SK-N-SH (cell line): Measurements from ENCODE around the gene DMRT2. TPM values are rescaled to one million over a fixed set of nuclear protein-coding genes. Genes with fewer than 3 reads are reported as not detected.

Experiments used
- CTCF ChIA-PET: fragments of 300-600, 350-600 bp; formaldehyde crosslinking; extraction: SDS; loops from one replicate; lab custom pipeline; 2021; lab: Yijun Ruan, JAX
- POLR2A ChIA-PET: fragments of 350-600 bp; sonication (Branson Sonifier 250); formaldehyde crosslinking; extraction: SDS; loops from one replicate; lab custom pipeline; 2020; ENCODE audit warnings: antibody characterized with exemption, inconsistent platforms; lab: Yijun Ruan, JAX
- DNase-seq: peaks from one replicate; pipeline ENCODE4 v3.0.0; 2012
- H2AFZ ChIP-seq: fragments of 200-600 bp; sonication (generic); 2 replicates; pipeline ENCODE4 v1.8.1; 2016; ENCODE audit warnings: antibody characterized with exemption, mild to moderate bottlenecking, low read depth
- H3F3A ChIP-seq: fragments of 200-600 bp; sonication (generic); replicated peaks from 2 replicates; pipeline ENCODE3; 2016; ENCODE audit warnings: antibody characterized with exemption, mild to moderate bottlenecking; ENCODE audit not compliant: insufficient read depth
- H3K27ac ChIP-seq, 2 experiments: fragments of 200-500 bp in 1 of 2; fragments of 200-600 bp in 1 of 2; sonication (Bioruptor generic) in 1 of 2; sonication (generic), shearing (Covaris generic) in 1 of 2; 2 replicates each; pipeline versions ENCODE4 v1.5.1 to v1.6.1; 2014 to 2016; ENCODE audit warnings: low read depth in 2 of 2, inconsistent platforms in 1 of 2, low read length in 1 of 2, mild to moderate bottlenecking in 1 of 2, mixed read lengths in 1 of 2
- H3K27me3 ChIP-seq: fragments of 200-600 bp; sonication (generic), shearing (Covaris generic); 2 replicates; pipeline ENCODE4 v1.6.1; 2016; ENCODE audit warnings: mixed run types; ENCODE audit not compliant: insufficient read depth
- H3K36me3 ChIP-seq, 2 experiments: fragments of 200-500 bp in 1 of 2; fragments of 200-600 bp in 1 of 2; sonication (Bioruptor generic) in 1 of 2; sonication (generic) in 1 of 2; replicated peaks in 1 of 2; 2 replicates each; pipeline versions ENCODE3 to v1.5.1; 2014 to 2016; ENCODE audit warnings: low read length in 1 of 2, mild to moderate bottlenecking in 1 of 2; ENCODE audit not compliant: insufficient read depth in 2 of 2, control insufficient read depth in 1 of 2
- H3K4me1 ChIP-seq, 2 experiments: fragments of 200-500 bp in 1 of 2; fragments of 200-600 bp in 1 of 2; sonication (Bioruptor generic) in 1 of 2; sonication (generic), shearing (Covaris generic) in 1 of 2; 2 replicates each; pipeline versions ENCODE4 v1.5.1 to v1.6.1; 2014 to 2016; ENCODE audit warnings: low read depth in 1 of 2, low read length in 1 of 2, mixed run types in 1 of 2; ENCODE audit not compliant: insufficient read depth in 2 of 2, control insufficient read depth in 1 of 2
- H3K4me2 ChIP-seq: fragments of 200-600 bp; sonication (generic), shearing (Covaris generic); 2 replicates; pipeline ENCODE4 v1.6.1; 2017; ENCODE audit warnings: mixed run types
- H3K4me3 ChIP-seq, 2 experiments: fragments of 200-500 bp in 1 of 2; fragments of 200-600 bp in 1 of 2; sonication (Bioruptor generic) in 1 of 2; sonication (generic), shearing (Covaris generic) in 1 of 2; 2 replicates each; pipeline versions ENCODE4 v1.5.1 to v1.8.1; 2014 to 2016; ENCODE audit warnings: low read depth in 2 of 2, inconsistent platforms in 1 of 2, low read length in 1 of 2, mild to moderate bottlenecking in 1 of 2, mixed read lengths in 1 of 2, moderate library complexity in 1 of 2
- H3K79me2 ChIP-seq: fragments of 200-600 bp; sonication (generic); 2 replicates; pipeline ENCODE4 v1.8.1; 2017; ENCODE audit warnings: mild to moderate bottlenecking; ENCODE audit not compliant: insufficient read depth
- H3K9ac ChIP-seq: fragments of 200-600 bp; sonication (generic); 2 replicates; pipeline ENCODE4 v1.6.1; 2017; ENCODE audit warnings: mixed run types
- H3K9me2 ChIP-seq: fragments of 200-600 bp; sonication (generic); 2 replicates; pipeline ENCODE4 v1.6.1; 2017; ENCODE audit warnings: mixed run types
- H3K9me3 ChIP-seq: fragments of 200-600 bp; sonication (generic); 2 replicates; pipeline ENCODE4 v1.6.1; 2017; ENCODE audit warnings: mixed run types, mild to moderate bottlenecking, moderate library complexity
- H4K20me1 ChIP-seq: fragments of 200-600 bp; sonication (generic); 2 replicates; pipeline ENCODE4 v1.6.1; 2017; ENCODE audit warnings: mild to moderate bottlenecking, mixed run types; ENCODE audit not compliant: insufficient read depth
- CTCF ChIP-seq: fragments of 200-600 bp; sonication (generic); IDR thresholded peaks from 2 replicates; pipeline ENCODE4 v1.6.1; 2017; ENCODE audit warnings: antibody characterized with exemption, mild to moderate bottlenecking, moderate library complexity
- EP300 ChIP-seq, 2 experiments: IDR thresholded peaks; 2 replicates each; pipeline versions ENCODE4 v1.4.0 to v1.6.1; 2012; ENCODE audit warnings: borderline replicate concordance in 1 of 2, low read depth in 1 of 2, low read length in 1 of 2
- FOSL2 ChIP-seq: IDR thresholded peaks from 2 replicates; pipeline ENCODE4 v1.4.0; 2012; ENCODE audit warnings: low read depth, mild to moderate bottlenecking, moderate library complexity, borderline replicate concordance
- FOXM1 ChIP-seq: IDR thresholded peaks from 2 replicates; pipeline ENCODE4 v1.4.0; 2012; ENCODE audit warnings: low read depth, mild to moderate bottlenecking
- GABPA ChIP-seq: IDR thresholded peaks from 2 replicates; pipeline ENCODE4 v1.4.0; 2012; ENCODE audit warnings: low read depth, mild to moderate bottlenecking
- GATA2 ChIP-seq: sonication (generic); formaldehyde crosslinking; IDR thresholded peaks from 2 replicates; pipeline ENCODE4 v1.5.0; 2020; ENCODE audit warnings: mild to moderate bottlenecking, missing genetic modification reagents
- JUND ChIP-seq: IDR thresholded peaks from 2 replicates; pipeline ENCODE4 v1.4.0; 2012
- MAX ChIP-seq: IDR thresholded peaks from 2 replicates; pipeline ENCODE4 v1.4.0; 2012; ENCODE audit warnings: low read depth
- MEF2A ChIP-seq: IDR thresholded peaks from 2 replicates; pipeline ENCODE4 v1.4.0; 2012; ENCODE audit warnings: low read depth, borderline replicate concordance
- NFIC ChIP-seq: IDR thresholded peaks from 2 replicates; pipeline ENCODE4 v1.4.0; 2012; ENCODE audit warnings: borderline replicate concordance
- POLR2AphosphoS5 ChIP-seq: IDR thresholded peaks from 2 replicates; pipeline ENCODE4 v1.6.1; 2012; ENCODE audit warnings: low read depth, low read length
- RCOR1 ChIP-seq: fragments of 150-350 bp; IDR thresholded peaks from 2 replicates; pipeline ENCODE4 v1.6.1; 2017; ENCODE audit warnings: antibody characterized with exemption, low read length
- REST ChIP-seq: IDR thresholded peaks from 2 replicates; pipeline ENCODE4 v1.6.1; 2012; ENCODE audit warnings: mild to moderate bottlenecking, low read depth, low read length, moderate library complexity
- RXRA ChIP-seq: IDR thresholded peaks from 2 replicates; pipeline ENCODE4 v1.4.0; 2012; ENCODE audit warnings: low read depth, mild to moderate bottlenecking, borderline replicate concordance
- SIN3A ChIP-seq: IDR thresholded peaks from 2 replicates; pipeline ENCODE4 v1.6.1; 2012; ENCODE audit warnings: low read depth, mild to moderate bottlenecking, low read length, moderate library complexity, borderline replicate concordance
- SMC3 ChIP-seq: IDR thresholded peaks from 2 replicates; pipeline ENCODE4 v1.6.1; 2012; ENCODE audit warnings: low read depth, low read length, improper control_type of control experiment
- TCF12 ChIP-seq: IDR thresholded peaks from 2 replicates; pipeline ENCODE4 v1.4.0; 2012
- USF2 ChIP-seq: fragments of 150-350 bp; IDR thresholded peaks from 2 replicates; pipeline ENCODE4 v1.6.1; 2017; ENCODE audit warnings: antibody characterized with exemption, low read length, low read depth, borderline replicate concordance
- YY1 ChIP-seq: IDR thresholded peaks from 2 replicates; pipeline ENCODE4 v1.4.0; 2012; ENCODE audit warnings: low read depth, mild to moderate bottlenecking
- WGBS: methylation state at CpG from one replicate; pipeline ENCODE4 v1.1.6; 2017; ENCODE audit warnings: low lambda C conversion rate; 5-methylcytosine and 5-hydroxymethylcytosine counted together
- polyA plus RNA-seq, 3 experiments: library from polyadenylated mRNA; depleted of rRNA; stranded (reverse); fragments of >200 nt; gene quantifications; 2 replicates each; pipeline ENCODE4 v1.2.3, GENCODE V29; 2012

Gene DMRT2
- polyA plus RNA-seq, 1 of the 3 experiments (the other 2 are of a cell fraction): not detected

GRCh38 chr9:1002678-1003077 lies 47.5 kb upstream of the DMRT2 start (continued):
- TF ChIP-seq REST (no peak), RCOR1 (no peak), MEF2A (no peak), YY1 (no peak), USF2 (no peak), JUND (no peak), GABPA (no peak), MAX (no peak), FOSL2 (no peak), EP300 (IDR thresholded peaks at IDR 0.05; ENCODE audit: borderline replicate concordance in 1 of 2, low read depth in 1 of 2, low read length in 1 of 2) (no peak)

GRCh38 chr9:1005043-1005667 lies 45.0 kb upstream of the DMRT2 start:
- peak; percentile 24 for DNase-seq
- Histone ChIP-seq H3K4me1 (no peaks in the 10 kb centered on the region; a peak in 1 of 4 replicates), H3K79me2 (no peaks in the 10 kb centered on the region), H3K4me3 (no peak overlapping the region), H4K20me1 (no peaks in the 10 kb centered on the region), H3K27ac (no peak overlapping the region), H3K9me2 (no peaks in the 10 kb centered on the region), H3K9me3 (no peaks in the 10 kb centered on the region), H3K27me3 (peaks cover 21% of the 10 kb centered on the region; the same call in 1 of the 2 replicates), H3K4me2 (no peak overlapping the region), H2AFZ (no peak overlapping the region), H3F3A (no peaks in the 10 kb centered on the region), H3K36me3 (no peaks in the 10 kb centered on the region), H3K9ac (no peak overlapping the region)
- CTCF ChIA-PET: interaction anchor here (0.7 to 2.9 kb wide), 10 partner anchors 23 to 116 kb away, joined by 3 to 17 read pairs (median 4); no protein-coding TSS in a partner anchor
- POLR2A ChIA-PET: interaction anchor here (0.6 kb wide), 1 partner anchor 91 kb away, joined by 3 read pairs; no protein-coding TSS in a partner anchor
- 8% methylated on average over 10 of the region's 10 CpGs for WGBS
- no peak for TF ChIP-seq RXRA
- TF ChIP-seq GABPA: no peak
- TF ChIP-seq USF2: no peak
- no peak for TF ChIP-seq NFIC
- TF ChIP-seq MEF2A: no peak
- TF ChIP-seq SIN3A: no peak
- no peak for TF ChIP-seq FOSL2
- TF ChIP-seq POLR2AphosphoS5: no peak
- TF ChIP-seq CTCF: peak; percentile 61
- no peak for TF ChIP-seq GATA2
- peak; percentile 36; the same call in 1 of the 2 replicates for TF ChIP-seq SMC3
- no peak for TF ChIP-seq REST
- no peak for TF ChIP-seq FOXM1
- no peak for TF ChIP-seq TCF12
